Thyroid gland (tissue), 4 donors: ENCODE data around the gene SLC45A2. TPM values are rescaled to one million over a fixed set of nuclear protein-coding genes. Genes with fewer than 3 reads are reported as not detected.
"Not testable (repeated sequence)": the region's sequence is repeated elsewhere in the genome, so short reads cannot be mapped to it uniquely, and the experiment has no call there.

ENCODE experiments used
- DNase-seq, 2 donors: peaks; one replicate each; pipeline ENCODE4 v3.0.0-alpha.2; 2019
- H3K27ac ChIP-seq, 3 donors: fragments of 200-600 bp; sonication (generic); 1 replicate in 2 of 3; 2 replicates in 1 of 3; pipeline ENCODE4 v1.5.1; 2016 to 2019; ENCODE audit warnings: mild to moderate bottlenecking in 1 of 3, moderate library complexity in 1 of 3
- H3K27me3 ChIP-seq: fragments of 200-600 bp; sonication (generic); one replicate; pipeline ENCODE4 v1.5.1; 2019
- H3K36me3 ChIP-seq, 2 donors: fragments of 200-600 bp; sonication (generic); one replicate each; pipeline ENCODE4 v1.5.1; 2016 to 2019
- H3K4me1 ChIP-seq, 2 donors: fragments of 200-600 bp; sonication (generic); one replicate each; pipeline ENCODE4 v1.5.1; 2017 to 2019
- H3K4me3 ChIP-seq, 3 donors: fragments of 200-600 bp; sonication (generic); replicated peaks in 1 of 3; 1 replicate in 2 of 3; 2 replicates in 1 of 3; pipeline ENCODE4 v1.5.1; 2016; ENCODE audit warnings: mild to moderate bottlenecking in 1 of 3
- H3K9me3 ChIP-seq: fragments of 200-600 bp; sonication (generic); one replicate; pipeline ENCODE4 v1.5.1; 2017
- POLR2A ChIP-seq, 2 donors: fragments of 450-650 bp; IDR thresholded peaks; one replicate each; pipeline ENCODE4 v1.6.1; 2017; ENCODE audit warnings: antibody characterized with exemption in 2 of 2, mild to moderate bottlenecking in 2 of 2, moderate library complexity in 1 of 2
- WGBS, 2 donors: methylation state at CpG; one replicate each; pipeline ENCODE4 v1.1.5; 2017; 5-methylcytosine and 5-hydroxymethylcytosine counted together
- intact Hi-C: fragments of 100-400 bp; cut with DNase I; formaldehyde crosslinking; loops from one replicate; pipeline ENCODE4 v1.15.1; 2023
- total RNA-seq, 4 donors: library from RNA; depleted of rRNA; stranded (reverse); fragments of >200 nt; gene quantifications; one replicate each; pipeline ENCODE4 v1.2.3, GENCODE V29; 2016
- TF ChIP-seq, protein P1 (sequence below), 6 experiments: fragments of 200-600 bp in 3 of 6; fragments of 450-650 bp in 3 of 6; sonication (generic) in 3 of 6; IDR thresholded peaks; one replicate each; pipeline ENCODE4 v1.5.1; 2016 to 2019; ENCODE audit warnings: antibody characterized with exemption in 6 of 6, mild to moderate bottlenecking in 2 of 6, inconsistent platforms in 1 of 6, moderate library complexity in 1 of 6

Gene SLC45A2
- total RNA-seq, 4 donors from 2014 or later: not detected

DNA sequence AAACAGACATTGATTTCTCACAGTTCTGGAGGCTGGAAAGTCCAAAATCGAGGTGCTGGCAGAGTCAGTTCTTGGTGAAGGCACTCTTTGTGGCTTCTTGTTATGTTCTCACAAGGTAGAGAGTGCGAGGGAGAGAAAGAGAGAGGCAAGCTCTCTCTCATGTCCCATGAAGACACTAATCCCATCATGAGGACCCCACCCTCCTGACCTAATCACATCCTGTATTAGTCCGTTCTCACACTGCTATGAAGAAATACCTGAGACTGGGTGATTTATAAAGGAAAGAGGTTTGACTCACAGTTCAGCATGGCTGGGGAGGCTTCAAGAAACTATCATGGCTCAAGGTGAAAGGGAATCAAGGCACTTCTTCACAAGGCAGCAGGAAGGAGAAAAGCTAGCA is 29.1 kb upstream of the SLC45A2 start:
- H3K9me3 ChIP-seq: no peaks in the 10 kb centered on the region
- TF ChIP-seq POLR2A (IDR thresholded peaks at IDR 0.05): no peak
- TF ChIP-seq, protein P1, sequence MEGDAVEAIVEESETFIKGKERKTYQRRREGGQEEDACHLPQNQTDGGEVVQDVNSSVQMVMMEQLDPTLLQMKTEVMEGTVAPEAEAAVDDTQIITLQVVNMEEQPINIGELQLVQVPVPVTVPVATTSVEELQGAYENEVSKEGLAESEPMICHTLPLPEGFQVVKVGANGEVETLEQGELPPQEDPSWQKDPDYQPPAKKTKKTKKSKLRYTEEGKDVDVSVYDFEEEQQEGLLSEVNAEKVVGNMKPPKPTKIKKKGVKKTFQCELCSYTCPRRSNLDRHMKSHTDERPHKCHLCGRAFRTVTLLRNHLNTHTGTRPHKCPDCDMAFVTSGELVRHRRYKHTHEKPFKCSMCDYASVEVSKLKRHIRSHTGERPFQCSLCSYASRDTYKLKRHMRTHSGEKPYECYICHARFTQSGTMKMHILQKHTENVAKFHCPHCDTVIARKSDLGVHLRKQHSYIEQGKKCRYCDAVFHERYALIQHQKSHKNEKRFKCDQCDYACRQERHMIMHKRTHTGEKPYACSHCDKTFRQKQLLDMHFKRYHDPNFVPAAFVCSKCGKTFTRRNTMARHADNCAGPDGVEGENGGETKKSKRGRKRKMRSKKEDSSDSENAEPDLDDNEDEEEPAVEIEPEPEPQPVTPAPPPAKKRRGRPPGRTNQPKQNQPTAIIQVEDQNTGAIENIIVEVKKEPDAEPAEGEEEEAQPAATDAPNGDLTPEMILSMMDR (IDR thresholded peaks at IDR 0.05): no peak
- H3K4me1 ChIP-seq: peaks cover 3 to 9% of the 10 kb centered on the region in 2 donors
- 89 to 96% methylated on average over 3 of the region's 3 CpGs for WGBS, 2 donors
- no peak for DNase-seq
- H3K36me3 ChIP-seq: no peaks in the 10 kb centered on the region
- H3K27ac ChIP-seq: no peak overlapping the region
- H3K4me3 ChIP-seq: no peak overlapping the region
- no peaks in the 10 kb centered on the region for H3K27me3 ChIP-seq
- intact Hi-C loops: no loop called here

DNA sequence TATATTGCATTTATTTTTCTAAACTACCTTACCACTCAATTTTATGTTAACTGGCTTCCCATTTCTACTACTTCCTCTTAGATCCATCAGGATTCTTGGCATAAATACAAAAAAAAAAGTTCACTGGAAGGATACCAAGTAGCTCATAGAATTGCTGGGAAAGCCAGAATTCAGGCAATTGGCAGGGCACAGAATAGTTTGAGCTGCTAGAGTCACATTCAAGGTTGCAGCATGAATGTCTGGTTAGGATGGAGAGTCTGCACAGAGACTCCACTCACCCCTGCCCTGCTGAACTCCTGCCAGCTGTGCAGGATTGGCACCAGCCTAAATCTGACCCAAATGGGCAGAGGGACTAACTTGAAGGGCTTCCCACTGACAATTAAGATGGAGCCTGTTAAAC is 28.3 kb upstream of the SLC45A2 start:
- Histone ChIP-seq H3K4me3 (no peak overlapping the region), H3K9me3 (no peaks in the 10 kb centered on the region), H3K27ac (no peak overlapping the region), H3K27me3 (no peaks in the 10 kb centered on the region), H3K4me1 (peaks cover 4 to 9% of the 10 kb centered on the region in 2 donors), H3K36me3 (no peaks in the 10 kb centered on the region)
- intact Hi-C loops: no loop called here
- DNase-seq: no peak
- TF ChIP-seq, protein P1 (IDR thresholded peaks at IDR 0.05): no peak
- no peak for TF ChIP-seq POLR2A (IDR thresholded peaks at IDR 0.05)

DNA sequence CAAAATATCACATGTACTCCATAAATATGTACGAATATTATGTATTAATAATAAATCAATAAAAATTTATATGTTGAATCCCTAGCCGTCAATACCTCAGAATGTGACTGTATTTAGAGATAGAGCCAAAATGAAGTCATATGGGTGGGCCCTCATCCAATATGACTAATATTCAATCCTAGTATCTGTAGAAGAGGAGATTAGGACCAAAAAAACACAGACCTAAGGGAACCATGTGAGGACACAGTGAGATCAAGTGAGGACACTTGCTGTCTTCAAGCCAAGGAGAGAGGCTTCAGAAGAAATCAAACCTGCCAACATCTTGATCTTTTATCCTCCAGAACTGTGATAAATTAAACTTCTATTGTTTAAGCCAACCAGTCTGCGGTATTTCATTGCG is 27.0 kb upstream of the SLC45A2 start:
- H3K27me3 ChIP-seq: no peaks in the 10 kb centered on the region
- TF ChIP-seq, protein P1 (IDR thresholded peaks at IDR 0.05): no peak
- TF ChIP-seq POLR2A (IDR thresholded peaks at IDR 0.05): no peak
- H3K4me1 ChIP-seq: peaks cover 4 to 16% of the 10 kb centered on the region in 2 donors
- H3K36me3 ChIP-seq: no peaks in the 10 kb centered on the region
- intact Hi-C loops: no loop called here
- no peaks in the 10 kb centered on the region for H3K9me3 ChIP-seq
- no peak for DNase-seq
- H3K4me3 ChIP-seq: no peak overlapping the region
- no peak overlapping the region for H3K27ac ChIP-seq
- 84% methylated on average over 4 of the region's 4 CpGs for WGBS, 2 donors

DNA sequence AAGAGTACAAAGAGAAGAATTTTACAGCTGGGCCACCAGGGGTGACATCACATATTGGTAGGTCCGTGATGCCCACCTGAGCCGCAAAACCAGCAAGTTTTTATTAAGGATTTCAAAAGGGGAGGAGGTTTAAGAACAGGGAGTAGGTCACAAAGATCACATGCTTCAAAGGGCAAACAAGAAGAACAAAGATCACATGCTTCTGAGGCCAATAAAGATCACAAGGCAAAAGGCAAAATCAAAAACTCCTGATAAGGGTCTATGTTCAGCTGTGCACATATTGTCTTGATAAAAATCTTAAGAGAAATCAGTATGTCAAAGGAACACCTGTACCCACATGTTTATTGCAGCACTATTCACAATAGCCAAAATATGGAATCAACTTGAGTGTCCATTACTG is 25.7 kb upstream of the SLC45A2 start:
- intact Hi-C loops, H3K36me3 ChIP-seq, H3K27ac ChIP-seq, DNase-seq, H3K4me3 ChIP-seq, H3K27me3 ChIP-seq, H3K9me3 ChIP-seq: not testable (repeated sequence)
- peaks cover 4 to 16% of the 10 kb centered on the region in 2 donors for H3K4me1 ChIP-seq
- 93 to 94% methylated on average over 2 of the region's 2 CpGs for WGBS, 2 donors

DNA sequence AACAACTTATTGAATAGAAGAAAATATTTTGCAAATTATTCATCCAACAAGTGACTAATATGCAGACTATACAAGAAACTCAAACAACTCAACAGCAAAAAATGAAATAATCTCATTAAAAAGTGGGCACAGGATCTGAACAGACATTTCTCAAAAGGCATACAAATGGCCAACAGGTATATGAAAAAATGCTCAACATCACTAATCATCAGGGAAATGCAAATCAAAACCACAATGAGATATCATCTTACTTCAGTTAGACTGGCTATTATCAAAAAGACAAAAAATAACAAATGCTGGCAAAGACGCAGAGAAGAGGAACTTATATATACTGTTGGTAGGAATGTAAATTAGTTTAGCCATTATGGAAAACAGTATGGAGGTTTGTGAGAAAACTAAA is 25.1 kb upstream of the SLC45A2 start:
- no peak overlapping the region for H3K27ac ChIP-seq
- 89 to 90% methylated on average over 1 of the region's 1 CpG for WGBS, 2 donors
- TF ChIP-seq, protein P1 (IDR thresholded peaks at IDR 0.05): no peak
- TF ChIP-seq POLR2A (IDR thresholded peaks at IDR 0.05): no peak
- H3K4me1 ChIP-seq: peaks cover 4 to 16% of the 10 kb centered on the region in 2 donors
- H3K27me3 ChIP-seq: no peaks in the 10 kb centered on the region
- intact Hi-C loops: no loop called here
- no peaks in the 10 kb centered on the region for H3K9me3 ChIP-seq
- DNase-seq: no peak
- H3K36me3 ChIP-seq: no peaks in the 10 kb centered on the region
- H3K4me3 ChIP-seq: no peak overlapping the region

DNA sequence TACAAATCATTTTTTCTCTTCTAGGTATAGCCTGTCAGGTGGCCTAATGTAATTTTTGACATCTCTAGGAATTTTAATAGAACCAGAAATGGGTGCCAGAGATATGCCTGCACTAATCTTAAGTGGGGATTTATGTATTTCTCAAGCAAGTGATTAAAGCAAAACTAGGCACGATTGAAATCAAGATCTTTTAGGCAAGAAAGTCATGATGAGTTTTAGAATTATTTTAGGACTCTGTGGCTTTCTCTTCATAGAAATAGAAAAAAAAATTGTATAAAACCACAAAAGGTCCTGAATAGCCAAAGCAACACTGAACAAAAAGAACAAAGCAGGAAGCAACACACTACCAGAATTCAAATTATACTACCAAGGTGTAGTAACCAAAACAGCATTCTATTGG is 24.3 kb upstream of the SLC45A2 start:
- intact Hi-C loops: no loop called here
- Histone ChIP-seq H3K4me1 (peaks cover 4 to 16% of the 10 kb centered on the region in 2 donors), H3K9me3 (no peaks in the 10 kb centered on the region), H3K36me3 (no peaks in the 10 kb centered on the region), H3K27me3 (no peaks in the 10 kb centered on the region), H3K27ac (peak overlapping the region; percentile 89 to 94 (median 89)), H3K4me3 (peak overlapping the region in 2 of 3 donors; percentile 53 to 87)
- DNase-seq: no peak
- TF ChIP-seq, protein P1 (IDR thresholded peaks at IDR 0.05): no peak
- TF ChIP-seq POLR2A (IDR thresholded peaks at IDR 0.05): no peak
- WGBS, 2 donors: 27 to 37% methylated on average over 1 of the region's 1 CpG
